Epithelial cell of esophagus (primary cell): ENCODE measurements around the gene SDHAF1.
"Not testable (repeated sequence)": the region's sequence is repeated elsewhere in the genome, so short reads cannot be mapped to it uniquely, and the experiment has no call there.

Experiments
- DNase-seq: peaks from one replicate; pipeline ENCODE4 v3.0.0; 2010; ENCODE audit warnings: low read depth
- H3K4me3 ChIP-seq: 2 replicates; pipeline ENCODE4 v1.5.1; 2011; ENCODE audit warnings: mild to moderate bottlenecking, low read length, control low read depth
- CTCF ChIP-seq: IDR thresholded peaks from 2 replicates; pipeline ENCODE4 v1.5.1; 2011; ENCODE audit warnings: low read depth, mild to moderate bottlenecking, low read length, control low read depth, inconsistent platforms; ENCODE audit not compliant: insufficient read depth; ENCODE audit errors: missing control alignments

Gene SDHAF1

GRCh38 chr19:35995048-35995993 is at the start of gene SDHAF1:
TSS of gene SDHAF1 (plus strand) at chr19:35995188. CDS start at chr19:35995275, 87 bp downstream.
- H3K4me3 ChIP-seq = peak within 1 kb of the TSS; percentile 60
- TF ChIP-seq CTCF = no peak
- peak; percentile 93 for DNase-seq

- TF ChIP-seq CTCF = no peak
- DNase-seq = no peak
- H3K4me3 ChIP-seq = no peak overlapping the region
Observed at GRCh38 chr19:35946203-35946602, 48.8 kb upstream of the SDHAF1 start.

GRCh38 chr19:35949131-35949530 is 45.9 kb upstream of the SDHAF1 start:
- H3K4me3 ChIP-seq = no peak overlapping the region
- no peak for TF ChIP-seq CTCF
- no peak for DNase-seq

- H3K4me3 ChIP-seq = no peak overlapping the region
- DNase-seq = no peak
- no peak for TF ChIP-seq CTCF
Observed at GRCh38 chr19:35955881-35956634, 38.9 kb upstream of the SDHAF1 start.

GRCh38 chr19:35957411-35957810 is 37.6 kb upstream of the SDHAF1 start:
- H3K4me3 ChIP-seq, DNase-seq: not testable (repeated sequence)

- H3K4me3 ChIP-seq = no peak overlapping the region
- TF ChIP-seq CTCF = no peak
- DNase-seq = no peak
Observed at GRCh38 chr19:35958660-35959039, 36.3 kb upstream of the SDHAF1 start.

GRCh38 chr19:35959040-35959967 is 35.7 kb upstream of the SDHAF1 start:
- H3K4me3 ChIP-seq = no peak overlapping the region
- TF ChIP-seq CTCF = no peak

More at GRCh38 chr19:35959040-35959967, 35.7 kb upstream of the SDHAF1 start:
- DNase-seq = no peak
